ENCODE results near the gene IDE. TPM values are rescaled to one million over a fixed set of nuclear protein-coding genes. Genes with fewer than 3 reads are reported as not detected.

Gene IDE
- total RNA-seq, 1 experiment from 2014 or later = 66.4 TPM

GRCh38 chr10:92517034-92517655 lies 56.7 kb downstream of the IDE start:
- Mint-ChIP-seq H3K4me3 (ENCODE audit: unreplicated experiment) (no peak overlapping the region), H3K27ac (ENCODE audit: low read depth, unreplicated experiment) (no peak overlapping the region), H3K27me3 (ENCODE audit: insufficient read depth, unreplicated experiment) (no peaks in the 10 kb centered on the region)

GRCh38 chr10:92508866-92509265 lies 65.0 kb downstream of the IDE start:
- TF ChIP-seq CTCF (IDR thresholded peaks at IDR 0.05; ENCODE audit: unreplicated experiment) = no peak
- intact Hi-C loops (cut with micrococcal nuclease) = no loop called here
- no TSS peak for BruUV-seq (replicated peaks)
- H3K4me3 Mint-ChIP-seq (ENCODE audit: unreplicated experiment) = no peak overlapping the region
- no peak overlapping the region for H3K27ac Mint-ChIP-seq (ENCODE audit: low read depth, unreplicated experiment)
- POLR2A ChIA-PET = interaction anchor here (0.8 kb wide), 1 partner anchor 8 kb away, joined by 3 read pairs; no protein-coding TSS in a partner anchor
- CTCF ChIA-PET = interaction anchor here (0.7 kb wide), 2 partner anchors 63 to 64 kb away, joined by 3 to 5 read pairs; partner anchors contain the start of gene IDE
- peaks cover 74% of the 10 kb centered on the region for H3K36me3 Mint-ChIP-seq (ENCODE audit: insufficient read depth, unreplicated experiment)
- no peaks in the 10 kb centered on the region for H3K4me1 Mint-ChIP-seq (ENCODE audit: insufficient read depth, unreplicated experiment)
- DNase-seq (ENCODE audit: unreplicated experiment) = no peak
- no peaks in the 10 kb centered on the region for H3K27me3 Mint-ChIP-seq (ENCODE audit: insufficient read depth, unreplicated experiment)
- H3K9me3 Mint-ChIP-seq (ENCODE audit: unreplicated experiment) = no peaks in the 10 kb centered on the region

More at GRCh38 chr10:92517034-92517655, 56.7 kb downstream of the IDE start:
- BruUV-seq (replicated peaks) = no TSS peak
- CTCF ChIA-PET = interaction anchor here (0.5 to 5.1 kb wide), 28 partner anchors 9 to 886 kb away, joined by 3 to 93 read pairs (median 4); partner anchors contain the start of gene IDE
- DNase-seq (ENCODE audit: unreplicated experiment) = peak; percentile 79
- no peaks in the 10 kb centered on the region for H3K4me1 Mint-ChIP-seq (ENCODE audit: insufficient read depth, unreplicated experiment)
- POLR2A ChIA-PET = interaction anchor here (0.6 to 5.1 kb wide), 7 partner anchors 8 to 513 kb away, joined by 3 to 78 read pairs (median 3); partner anchors contain the start of genes IDE and KIF11
- H3K9me3 Mint-ChIP-seq (ENCODE audit: unreplicated experiment) = no peaks in the 10 kb centered on the region
- peaks cover 37% of the 10 kb centered on the region for H3K36me3 Mint-ChIP-seq (ENCODE audit: insufficient read depth, unreplicated experiment)
- intact Hi-C loops (cut with micrococcal nuclease) = loop anchor here (1.0 to 2.0 kb wide), 4 partner anchors 57 to 363 kb away; partner anchors contain the start of gene IDE
- TF ChIP-seq CTCF (IDR thresholded peaks at IDR 0.05; ENCODE audit: unreplicated experiment) = peak; percentile 70

GRCh38 chr10:92506336-92506735 lies 67.6 kb downstream of the IDE start:
- H3K4me3 Mint-ChIP-seq (ENCODE audit: unreplicated experiment) = no peak overlapping the region
- intact Hi-C loops (cut with micrococcal nuclease) = no loop called here

More at GRCh38 chr10:92506336-92506735, 67.6 kb downstream of the IDE start:
- no peak for DNase-seq (ENCODE audit: unreplicated experiment)
- TF ChIP-seq CTCF (IDR thresholded peaks at IDR 0.05; ENCODE audit: unreplicated experiment) = no peak
- no TSS peak for BruUV-seq (replicated peaks)
- POLR2A ChIA-PET = no interaction called here
- CTCF ChIA-PET = interaction anchor here (1.1 kb wide), 1 partner anchor 59 kb away, joined by 3 read pairs; no protein-coding TSS in a partner anchor
- Mint-ChIP-seq H3K4me1 (ENCODE audit: insufficient read depth, unreplicated experiment) (no peaks in the 10 kb centered on the region), H3K27me3 (ENCODE audit: insufficient read depth, unreplicated experiment) (no peaks in the 10 kb centered on the region), H3K27ac (ENCODE audit: low read depth, unreplicated experiment) (no peak overlapping the region), H3K9me3 (ENCODE audit: unreplicated experiment) (no peaks in the 10 kb centered on the region), H3K36me3 (ENCODE audit: insufficient read depth, unreplicated experiment) (peaks cover 76% of the 10 kb centered on the region)

All from MCF 10A (cell line).